ENCODE results near the gene DENND1A.
A peak's percentile ranks its signal among the peaks of the same experiment; 100 is the strongest.

DENND1A gene

DNA sequence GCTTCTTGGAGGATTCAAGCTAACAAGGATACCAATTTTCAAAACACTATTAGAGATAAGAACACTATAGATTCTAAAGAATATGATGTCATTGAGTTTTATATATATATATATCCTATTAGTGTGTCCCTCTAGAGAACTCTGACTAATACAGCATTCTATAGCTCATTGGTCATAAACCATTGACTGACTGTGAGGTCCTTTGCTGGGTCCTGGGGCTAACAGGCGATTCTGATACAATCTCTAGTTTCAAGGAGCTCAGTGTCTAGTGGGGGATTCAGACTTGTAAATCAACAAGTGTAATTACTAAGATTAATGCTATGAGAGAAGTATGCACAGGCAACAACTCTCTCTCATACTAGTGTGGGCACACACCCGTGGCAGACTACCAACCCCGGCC is 234.5 kb downstream of the DENND1A start:
- Histone ChIP-seq H3K27ac (no peak overlapping the region), H3K9ac (no peak overlapping the region), H2AFZ (no peak overlapping the region), H3K27me3 (ENCODE audit: control insufficient read depth, insufficient read depth, low read length) (no peaks in the 10 kb centered on the region), H3K79me2 (no peaks in the 10 kb centered on the region), H3K9me3 (ENCODE audit: control insufficient read depth, low read length) (no peaks in the 10 kb centered on the region), H3K36me3 (ENCODE audit: control insufficient read depth, insufficient read depth, low read length) (no peaks in the 10 kb centered on the region), H3K4me1 (no peaks in the 10 kb centered on the region), H3K4me3 (ENCODE audit: low read depth, low read length) (no peak overlapping the region), H3K4me2 (ENCODE audit: low read length) (no peak overlapping the region)
- TF ChIP-seq CTCF (IDR thresholded peaks at IDR 0.05), result no peak

GRCh38 chr9:123691765-123692303 is 238.1 kb downstream of the DENND1A start:
- H3K27ac ChIP-seq, result no peak overlapping the region
- no peaks in the 10 kb centered on the region for H3K79me2 ChIP-seq
- H2AFZ ChIP-seq, result no peak overlapping the region
- no peak overlapping the region for H3K4me3 ChIP-seq (ENCODE audit: low read depth, low read length)
- no peaks in the 10 kb centered on the region for H3K4me1 ChIP-seq
- no peak for TF ChIP-seq CTCF (IDR thresholded peaks at IDR 0.05)
- no peaks in the 10 kb centered on the region for H3K36me3 ChIP-seq (ENCODE audit: control insufficient read depth, insufficient read depth, low read length)
- no peak overlapping the region for H3K4me2 ChIP-seq (ENCODE audit: low read length)
- no peaks in the 10 kb centered on the region for H3K27me3 ChIP-seq (ENCODE audit: control insufficient read depth, insufficient read depth, low read length)
- no peaks in the 10 kb centered on the region for H3K9me3 ChIP-seq (ENCODE audit: control insufficient read depth, low read length)
- no peak overlapping the region for H3K9ac ChIP-seq

GRCh38 chr9:123689701-123690428 is 240.1 kb downstream of the DENND1A start:
- H3K9ac ChIP-seq, result no peak overlapping the region
- H3K27me3 ChIP-seq (ENCODE audit: control insufficient read depth, insufficient read depth, low read length), result no peaks in the 10 kb centered on the region
- no peaks in the 10 kb centered on the region for H3K36me3 ChIP-seq (ENCODE audit: control insufficient read depth, insufficient read depth, low read length)
- H3K27ac ChIP-seq, result no peak overlapping the region
- peaks cover 3% of the 10 kb centered on the region for H3K4me1 ChIP-seq
- H3K4me2 ChIP-seq (ENCODE audit: low read length), result no peak overlapping the region
- no peaks in the 10 kb centered on the region for H3K9me3 ChIP-seq (ENCODE audit: control insufficient read depth, low read length)
- no peak overlapping the region for H2AFZ ChIP-seq
- TF ChIP-seq CTCF (IDR thresholded peaks at IDR 0.05), result no peak
- H3K79me2 ChIP-seq, result no peaks in the 10 kb centered on the region
- no peak overlapping the region for H3K4me3 ChIP-seq (ENCODE audit: low read depth, low read length)

GRCh38 chr9:123687246-123687751 is 242.6 kb downstream of the DENND1A start:
- H3K4me2 ChIP-seq (ENCODE audit: low read length), result peak overlapping the region; percentile 43
- no peak overlapping the region for H3K4me3 ChIP-seq (ENCODE audit: low read depth, low read length)
- H3K27me3 ChIP-seq (ENCODE audit: control insufficient read depth, insufficient read depth, low read length), result no peaks in the 10 kb centered on the region
- H2AFZ ChIP-seq, result no peak overlapping the region
- H3K79me2 ChIP-seq, result no peaks in the 10 kb centered on the region
- no peaks in the 10 kb centered on the region for H3K9me3 ChIP-seq (ENCODE audit: control insufficient read depth, low read length)
- no peak overlapping the region for H3K9ac ChIP-seq
- H3K4me1 ChIP-seq, result peaks cover 3% of the 10 kb centered on the region
- TF ChIP-seq CTCF (IDR thresholded peaks at IDR 0.05), result no peak
- no peaks in the 10 kb centered on the region for H3K36me3 ChIP-seq (ENCODE audit: control insufficient read depth, insufficient read depth, low read length)
- no peak overlapping the region for H3K27ac ChIP-seq

DNA sequence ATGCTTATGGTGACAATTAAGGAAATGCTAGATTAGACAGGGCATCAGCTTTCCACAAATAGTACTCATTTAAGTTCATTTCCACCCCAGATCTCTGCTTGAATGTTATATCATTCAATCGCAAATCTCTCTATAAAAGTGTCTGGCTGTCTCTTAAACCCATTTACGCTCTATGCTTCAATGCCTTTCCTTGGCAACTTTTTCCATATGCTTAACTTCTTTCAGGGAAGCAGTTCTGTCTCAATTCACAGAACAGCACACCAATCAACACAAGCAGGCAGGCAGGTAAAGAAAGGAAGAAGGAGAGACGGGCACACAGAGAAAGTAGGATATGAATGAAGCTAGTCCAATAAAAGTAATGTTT is 243.1 kb downstream of the DENND1A start:
- H3K27ac ChIP-seq, result no peak overlapping the region
- no peaks in the 10 kb centered on the region for H3K27me3 ChIP-seq (ENCODE audit: control insufficient read depth, insufficient read depth, low read length)
- H3K4me1 ChIP-seq, result peaks cover 3% of the 10 kb centered on the region
- no peak overlapping the region for H3K4me3 ChIP-seq (ENCODE audit: low read depth, low read length)
- H3K79me2 ChIP-seq, result no peaks in the 10 kb centered on the region
- no peak overlapping the region for H3K9ac ChIP-seq
- H2AFZ ChIP-seq, result no peak overlapping the region
- TF ChIP-seq CTCF (IDR thresholded peaks at IDR 0.05), result no peak
- no peaks in the 10 kb centered on the region for H3K36me3 ChIP-seq (ENCODE audit: control insufficient read depth, insufficient read depth, low read length)
- peak overlapping the region; percentile 9 for H3K4me2 ChIP-seq (ENCODE audit: low read length)
- H3K9me3 ChIP-seq (ENCODE audit: control insufficient read depth, low read length), result no peaks in the 10 kb centered on the region
